HepG2 (cell line): Measurements from ENCODE around the gene CDC37.

Source experiments
- BHLHE40 ChIP-seq: IDR thresholded peaks from 2 replicates; pipeline ENCODE4 v1.6.1; 2011; ENCODE audit warnings: low read length, improper control_type of control experiment
- CBX2 ChIP-seq, 2 experiments: fragments of 200-600 bp in 1 of 2; sonication (generic); formaldehyde crosslinking in 1 of 2; IDR thresholded peaks; 2 replicates each; pipeline versions ENCODE4 v1.7.0 to v1.8.1; 2018 to 2022; ENCODE audit warnings: low read depth in 2 of 2, low read length in 1 of 2, mild to moderate bottlenecking in 1 of 2, missing genetic modification reagents in 1 of 2
- FOXA1 ChIP-seq, 2 experiments: fragments of 450-650 bp in 1 of 2; sonication (generic) in 1 of 2; formaldehyde crosslinking in 1 of 2; IDR thresholded peaks; 2 replicates each; pipeline versions ENCODE4 v1.4.0 to v1.6.1; 2016 to 2020; ENCODE audit warnings: missing genetic modification reagents in 1 of 2
- GATAD2A ChIP-seq: IDR thresholded peaks from 2 replicates; pipeline ENCODE4 v1.6.1; 2016
- HNF4G ChIP-seq, 2 experiments: sonication (generic) in 1 of 2; formaldehyde crosslinking in 1 of 2; IDR thresholded peaks; 2 replicates each; pipeline versions ENCODE4 v1.4.0 to v1.6.1; 2011 to 2020; ENCODE audit warnings: borderline replicate concordance in 2 of 2, low read depth in 2 of 2, mild to moderate bottlenecking in 2 of 2, low read length in 1 of 2, missing genetic modification reagents in 1 of 2, moderate library complexity in 1 of 2
- JUND ChIP-seq: sonication (generic); formaldehyde crosslinking; IDR thresholded peaks from 2 replicates; pipeline ENCODE4 v1.8.0; 2022; ENCODE audit warnings: mild to moderate bottlenecking, missing genetic modification reagents
- KDM1A ChIP-seq: IDR thresholded peaks from 2 replicates; pipeline ENCODE4 v1.6.1; 2016; ENCODE audit warnings: missing compliant biosample characterization
- MYC ChIP-seq: sonication (generic); formaldehyde crosslinking; IDR thresholded peaks from 2 replicates; pipeline ENCODE4 v1.9.0; 2021; ENCODE audit warnings: missing genetic modification reagents, borderline replicate concordance
- POLR2A ChIP-seq, 2 experiments: IDR thresholded peaks; 2 replicates each; pipeline ENCODE4 v1.6.1; 2011; ENCODE audit warnings: low read depth in 2 of 2, low read length in 2 of 2, mild to moderate bottlenecking in 1 of 2, moderate library complexity in 1 of 2; ENCODE audit not compliant: insufficient read depth in 1 of 2
- SAP130 ChIP-seq: IDR thresholded peaks from 2 replicates; pipeline ENCODE4 v1.6.1; 2016; ENCODE audit warnings: low read depth
- ZNF343 ChIP-seq: sonication (generic); formaldehyde crosslinking; IDR thresholded peaks from 2 replicates; pipeline ENCODE4 v1.4.0; 2020; ENCODE audit warnings: mild to moderate bottlenecking, missing genetic modification reagents
- TF ChIP-seq, protein P1 (sequence below): sonication (generic); formaldehyde crosslinking; IDR thresholded peaks from 2 replicates; pipeline ENCODE4 v1.4.0; 2020; ENCODE audit warnings: missing genetic modification reagents

DNA sequence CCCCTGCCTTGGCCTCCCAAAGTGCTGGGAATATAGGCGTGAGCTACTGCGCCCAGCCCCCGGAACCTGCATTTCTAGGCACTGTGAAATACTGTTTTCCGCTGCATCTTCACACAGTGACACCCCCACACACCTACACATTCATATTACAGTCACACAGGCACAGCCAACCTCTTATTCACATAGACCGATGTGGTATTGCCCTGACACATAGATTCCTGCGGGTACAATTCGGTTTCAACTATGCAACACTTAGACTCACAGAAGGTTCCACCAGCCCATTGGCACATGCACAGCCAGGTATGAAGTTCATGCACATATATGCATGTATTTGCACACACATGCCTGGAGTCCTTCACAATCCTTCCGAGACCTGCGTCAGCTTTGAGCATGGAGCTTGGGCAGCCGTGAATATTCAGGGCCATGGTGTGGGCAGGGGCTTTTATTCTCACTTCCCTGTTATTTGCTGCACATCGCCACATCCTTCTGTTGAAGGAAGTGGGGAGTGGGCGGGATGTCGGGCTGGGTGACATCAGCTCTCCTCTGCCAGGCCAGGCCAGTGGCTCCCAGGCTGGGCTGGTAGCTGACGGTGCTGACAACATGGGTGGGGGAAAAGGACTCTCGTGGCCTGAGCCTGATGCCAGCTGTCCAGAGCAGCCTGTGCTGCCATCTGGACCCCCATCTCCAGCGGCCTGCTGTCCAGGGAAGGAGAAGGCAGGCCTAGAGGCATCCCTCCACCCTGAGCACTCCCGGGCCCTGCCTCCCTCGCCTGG lies 5.4 kb upstream of the CDC37 start:
- TF ChIP-seq KDM1A (no peak), JUND (no peak), SAP130 (CRISPR knock-in tag) (no peak), GATAD2A (CRISPR knock-in tag) (no peak), BHLHE40 (no peak), HNF4G (IDR thresholded peaks at IDR 0.05; ENCODE audit: borderline replicate concordance, low read depth, low read length) (no peak), HNF4G (CRISPR knock-in tag; IDR thresholded peaks at IDR 0.05; ENCODE audit: borderline replicate concordance, low read depth) (no peak), POLR2A (IDR thresholded peaks at IDR 0.05; ENCODE audit: insufficient read depth in 1 of 2, low read depth in 2 of 2, low read length in 2 of 2) (no peak), CBX2 (IDR thresholded peaks at IDR 0.05; ENCODE audit: low read depth, low read length) (no peak), CBX2 (CRISPR knock-in tag; IDR thresholded peaks at IDR 0.05; ENCODE audit: low read depth) (no peak), ZNF343 (CRISPR knock-in tag) (no peak), FOXA1 (IDR thresholded peaks at IDR 0.05) (no peak), FOXA1 (CRISPR knock-in tag; IDR thresholded peaks at IDR 0.05) (no peak), MYC (CRISPR knock-in tag) (no peak)
- TF ChIP-seq, protein P1, sequence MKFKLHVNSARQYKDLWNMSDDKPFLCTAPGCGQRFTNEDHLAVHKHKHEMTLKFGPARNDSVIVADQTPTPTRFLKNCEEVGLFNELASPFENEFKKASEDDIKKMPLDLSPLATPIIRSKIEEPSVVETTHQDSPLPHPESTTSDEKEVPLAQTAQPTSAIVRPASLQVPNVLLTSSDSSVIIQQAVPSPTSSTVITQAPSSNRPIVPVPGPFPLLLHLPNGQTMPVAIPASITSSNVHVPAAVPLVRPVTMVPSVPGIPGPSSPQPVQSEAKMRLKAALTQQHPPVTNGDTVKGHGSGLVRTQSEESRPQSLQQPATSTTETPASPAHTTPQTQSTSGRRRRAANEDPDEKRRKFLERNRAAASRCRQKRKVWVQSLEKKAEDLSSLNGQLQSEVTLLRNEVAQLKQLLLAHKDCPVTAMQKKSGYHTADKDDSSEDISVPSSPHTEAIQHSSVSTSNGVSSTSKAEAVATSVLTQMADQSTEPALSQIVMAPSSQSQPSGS (CRISPR knock-in tag) = no peak
